ENCODE data around the gene LDHAL6B.

The LDHAL6B gene

DNA sequence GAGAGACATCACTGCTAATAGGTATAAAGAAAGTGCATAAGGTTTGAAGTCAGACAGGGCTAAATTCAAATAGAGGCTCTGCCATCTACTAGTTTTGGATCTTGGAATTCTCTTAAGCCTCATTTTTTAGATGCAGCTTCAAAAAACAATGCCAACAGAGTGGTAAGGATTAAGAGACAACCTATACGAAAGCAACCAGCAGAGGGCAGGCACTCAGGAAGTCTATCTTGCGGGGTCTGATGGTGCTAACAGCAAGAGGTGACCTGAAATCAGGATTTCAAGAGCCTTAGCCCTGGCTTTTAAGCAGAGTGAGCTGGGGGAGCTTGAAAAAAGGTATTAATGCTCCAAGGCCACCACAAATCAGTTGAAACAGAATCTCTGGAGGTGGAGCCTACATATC, 40.7 kb downstream of the LDHAL6B start:
- ChIA-PET CTCF (interaction anchor here (0.6 to 4.8 kb wide), 53 partner anchors 8 to 256 kb away, joined by 3 to 39 read pairs (median 4); partner anchors contain the start of gene FAM81A), POLR2A (no interaction called here)
- TF ChIP-seq, protein P1, sequence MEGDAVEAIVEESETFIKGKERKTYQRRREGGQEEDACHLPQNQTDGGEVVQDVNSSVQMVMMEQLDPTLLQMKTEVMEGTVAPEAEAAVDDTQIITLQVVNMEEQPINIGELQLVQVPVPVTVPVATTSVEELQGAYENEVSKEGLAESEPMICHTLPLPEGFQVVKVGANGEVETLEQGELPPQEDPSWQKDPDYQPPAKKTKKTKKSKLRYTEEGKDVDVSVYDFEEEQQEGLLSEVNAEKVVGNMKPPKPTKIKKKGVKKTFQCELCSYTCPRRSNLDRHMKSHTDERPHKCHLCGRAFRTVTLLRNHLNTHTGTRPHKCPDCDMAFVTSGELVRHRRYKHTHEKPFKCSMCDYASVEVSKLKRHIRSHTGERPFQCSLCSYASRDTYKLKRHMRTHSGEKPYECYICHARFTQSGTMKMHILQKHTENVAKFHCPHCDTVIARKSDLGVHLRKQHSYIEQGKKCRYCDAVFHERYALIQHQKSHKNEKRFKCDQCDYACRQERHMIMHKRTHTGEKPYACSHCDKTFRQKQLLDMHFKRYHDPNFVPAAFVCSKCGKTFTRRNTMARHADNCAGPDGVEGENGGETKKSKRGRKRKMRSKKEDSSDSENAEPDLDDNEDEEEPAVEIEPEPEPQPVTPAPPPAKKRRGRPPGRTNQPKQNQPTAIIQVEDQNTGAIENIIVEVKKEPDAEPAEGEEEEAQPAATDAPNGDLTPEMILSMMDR (IDR thresholded peaks at IDR 0.05; ENCODE audit: insufficient read depth, low read length, missing control alignments), result peak; percentile 71
- no peak for DNase-seq (ENCODE audit: low read depth, low spot score)
- H3K4me3 ChIP-seq (ENCODE audit: low read depth, low read length), result no peak overlapping the region

DNA sequence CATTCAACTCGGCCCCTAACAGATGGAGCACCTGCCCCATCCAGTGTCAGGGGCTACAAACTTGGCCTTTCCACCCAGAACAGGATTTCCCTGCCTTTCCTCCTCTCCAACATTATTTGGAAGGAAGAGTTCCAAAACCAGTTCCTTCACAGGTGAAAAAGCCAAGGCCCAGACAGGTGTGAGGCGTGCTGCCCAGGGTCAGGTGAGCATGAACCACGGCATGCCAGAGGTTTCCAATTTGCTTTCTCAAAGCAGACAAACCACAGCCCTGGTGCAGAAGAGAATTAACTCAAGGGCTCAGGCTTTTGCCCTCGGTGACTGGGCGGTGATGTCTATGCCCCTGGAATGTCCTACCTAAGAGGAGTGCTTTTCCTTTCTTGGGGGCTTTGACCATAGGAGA, 43.2 kb downstream of the LDHAL6B start:
- no peak overlapping the region for H3K4me3 ChIP-seq (ENCODE audit: low read depth, low read length)
- ChIA-PET CTCF (no interaction called here), POLR2A (no interaction called here)
- no peak for DNase-seq (ENCODE audit: low read depth, low spot score)
- TF ChIP-seq, protein P1 (IDR thresholded peaks at IDR 0.05; ENCODE audit: insufficient read depth, low read length, missing control alignments), result no peak

DNA sequence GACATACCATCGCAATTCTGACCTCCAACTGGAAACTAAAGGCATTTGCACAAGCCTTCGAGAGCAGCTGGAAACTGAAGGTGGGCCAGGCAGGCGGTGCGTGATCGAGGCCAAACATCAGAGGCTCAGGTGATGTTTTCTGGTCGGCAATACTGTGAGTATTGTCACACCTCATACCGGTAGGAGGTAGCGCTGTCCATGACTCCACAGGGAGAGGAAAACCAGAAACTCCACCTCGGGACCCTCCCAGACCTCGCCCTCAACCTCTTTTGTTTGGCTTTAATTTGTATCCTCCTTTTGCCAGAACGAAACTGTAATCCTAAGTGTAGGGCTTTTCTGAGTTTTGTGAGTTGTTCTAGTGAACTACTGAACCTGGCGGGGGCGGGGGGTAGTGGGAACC, 43.6 kb downstream of the LDHAL6B start:
- no peak overlapping the region for H3K4me3 ChIP-seq (ENCODE audit: low read depth, low read length)
- CTCF ChIA-PET, result no interaction called here
- POLR2A ChIA-PET, result no interaction called here
- TF ChIP-seq, protein P1 (IDR thresholded peaks at IDR 0.05; ENCODE audit: insufficient read depth, low read length, missing control alignments), result no peak
- no peak for DNase-seq (ENCODE audit: low read depth, low spot score)

DNA sequence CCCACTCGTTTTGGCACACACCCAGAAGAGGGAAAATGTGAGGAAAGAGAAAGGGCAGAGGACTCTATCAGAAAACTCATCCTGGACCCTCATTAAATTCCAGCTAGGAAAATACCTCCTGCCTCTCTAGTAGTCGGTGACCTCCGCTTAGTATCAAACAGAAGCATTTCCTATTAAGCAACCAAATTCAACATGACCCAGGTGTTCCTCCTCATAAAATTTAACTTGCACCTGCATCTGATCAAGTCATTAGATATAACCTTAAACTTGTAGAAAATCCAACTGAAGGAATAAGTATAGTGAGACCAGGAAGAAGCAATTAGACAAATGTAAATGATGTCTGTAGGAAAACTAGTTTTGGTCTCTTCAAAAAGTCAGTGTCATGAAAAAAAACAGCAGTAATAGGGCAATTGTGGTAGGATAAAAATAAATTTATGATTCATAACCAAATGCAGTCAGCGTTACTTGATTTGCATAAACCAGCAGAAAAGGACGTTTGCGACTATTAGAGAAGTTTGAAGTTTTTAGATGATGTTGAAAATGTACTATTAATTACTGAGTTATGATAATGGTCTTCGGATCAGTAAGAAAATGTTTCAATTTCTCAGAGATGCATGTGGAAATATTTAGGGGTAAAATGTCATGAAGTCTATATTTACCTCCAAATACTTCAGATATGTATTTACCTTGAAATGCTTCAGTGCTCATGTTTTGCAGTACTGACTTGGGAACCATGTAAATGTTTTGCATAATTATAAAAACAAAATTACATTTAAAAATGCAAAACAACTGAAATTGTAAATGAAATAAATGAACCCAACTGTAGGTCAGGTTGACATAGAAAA, 44.6 kb downstream of the LDHAL6B start:
- no peak overlapping the region for H3K4me3 ChIP-seq (ENCODE audit: low read depth, low read length)
- TF ChIP-seq, protein P1 (IDR thresholded peaks at IDR 0.05; ENCODE audit: insufficient read depth, low read length, missing control alignments), result no peak
- ChIA-PET CTCF (no interaction called here), POLR2A (no interaction called here)
- no peak for DNase-seq (ENCODE audit: low read depth, low spot score)

DNA sequence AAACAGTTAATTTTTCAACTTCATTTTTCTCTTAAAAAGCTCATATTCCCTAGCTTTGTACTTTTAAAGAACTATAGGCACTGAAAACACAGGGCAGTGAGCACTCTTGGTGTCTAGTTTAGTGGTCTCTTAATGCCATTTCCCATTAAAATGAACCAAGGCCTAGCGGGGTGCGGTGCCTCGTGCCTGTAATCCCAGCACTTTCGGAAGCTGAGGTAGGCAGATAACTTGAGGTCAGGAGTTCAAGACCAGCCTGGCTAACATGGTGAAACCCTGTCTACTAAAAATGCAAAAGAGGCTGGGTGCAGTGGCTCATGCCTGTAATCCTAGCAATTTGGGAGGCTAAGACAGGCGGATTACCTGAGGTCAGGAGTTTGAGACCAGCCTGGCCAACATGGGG, 45.5 kb downstream of the LDHAL6B start:
- no peak for DNase-seq (ENCODE audit: low read depth, low spot score)
- ChIA-PET CTCF (no interaction called here), POLR2A (no interaction called here)
- TF ChIP-seq, protein P1 (IDR thresholded peaks at IDR 0.05; ENCODE audit: insufficient read depth, low read length, missing control alignments), result no peak
- H3K4me3 ChIP-seq (ENCODE audit: low read depth, low read length), result no peak overlapping the region

DNA sequence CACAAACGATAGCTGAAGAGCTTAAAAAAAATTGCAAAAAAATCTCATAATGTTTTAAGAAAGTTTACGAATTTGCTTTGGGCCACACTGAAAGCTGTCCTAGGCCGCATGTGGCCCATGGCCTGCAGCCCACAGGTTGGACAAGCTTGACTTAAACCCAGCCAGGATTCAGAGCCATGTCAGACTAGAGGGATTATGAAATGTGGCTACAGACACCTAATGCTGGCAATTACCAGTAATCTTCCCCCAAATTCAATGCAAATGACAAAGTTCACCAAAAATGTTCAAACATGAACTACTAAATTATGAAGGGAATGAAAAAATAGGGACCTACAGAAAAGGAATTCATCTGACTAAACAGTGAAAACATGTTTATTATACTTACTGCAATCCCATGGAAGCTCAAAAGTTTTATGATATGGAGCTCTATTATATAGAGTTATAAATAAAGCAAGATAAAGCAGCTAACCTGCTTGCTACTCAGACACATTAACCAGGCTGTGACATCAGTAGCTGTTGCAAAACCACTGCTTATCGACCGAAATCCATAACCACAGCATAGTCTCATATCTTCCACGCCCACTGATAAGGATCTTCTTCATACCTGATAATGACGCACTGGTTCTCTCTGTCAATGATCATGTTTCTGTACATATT, 49.2 kb downstream of the LDHAL6B start:
- CTCF ChIA-PET, result interaction anchor here (1.0 to 1.6 kb wide), 2 partner anchors 9 to 11 kb away, joined by 5 to 13 read pairs; no protein-coding TSS in a partner anchor
- POLR2A ChIA-PET, result no interaction called here
- TF ChIP-seq, protein P1 (IDR thresholded peaks at IDR 0.05; ENCODE audit: insufficient read depth, low read length, missing control alignments), result no peak
- no peak for DNase-seq (ENCODE audit: low read depth, low spot score)
- H3K4me3 ChIP-seq (ENCODE audit: low read depth, low read length), result no peak overlapping the region
